ENCODE measurements around the gene ZPBP2. TPM values are rescaled to one million over a fixed set of nuclear protein-coding genes. Genes with fewer than 3 reads are reported as not detected.

The ZPBP2 gene
- total and polyA plus RNA-seq, 10 donors, result 0.16 to 0.46 (median 0.23) TPM; not detected in 4

GRCh38 chr17:39866013-39866730, 1.8 kb upstream of the ZPBP2 start:
- TF ChIP-seq POLR2AphosphoS5 (IDR thresholded peaks at IDR 0.05), result no peak
- TF ChIP-seq POLR2A (IDR thresholded peaks at IDR 0.05), result no peak
- TF ChIP-seq, protein P1, sequence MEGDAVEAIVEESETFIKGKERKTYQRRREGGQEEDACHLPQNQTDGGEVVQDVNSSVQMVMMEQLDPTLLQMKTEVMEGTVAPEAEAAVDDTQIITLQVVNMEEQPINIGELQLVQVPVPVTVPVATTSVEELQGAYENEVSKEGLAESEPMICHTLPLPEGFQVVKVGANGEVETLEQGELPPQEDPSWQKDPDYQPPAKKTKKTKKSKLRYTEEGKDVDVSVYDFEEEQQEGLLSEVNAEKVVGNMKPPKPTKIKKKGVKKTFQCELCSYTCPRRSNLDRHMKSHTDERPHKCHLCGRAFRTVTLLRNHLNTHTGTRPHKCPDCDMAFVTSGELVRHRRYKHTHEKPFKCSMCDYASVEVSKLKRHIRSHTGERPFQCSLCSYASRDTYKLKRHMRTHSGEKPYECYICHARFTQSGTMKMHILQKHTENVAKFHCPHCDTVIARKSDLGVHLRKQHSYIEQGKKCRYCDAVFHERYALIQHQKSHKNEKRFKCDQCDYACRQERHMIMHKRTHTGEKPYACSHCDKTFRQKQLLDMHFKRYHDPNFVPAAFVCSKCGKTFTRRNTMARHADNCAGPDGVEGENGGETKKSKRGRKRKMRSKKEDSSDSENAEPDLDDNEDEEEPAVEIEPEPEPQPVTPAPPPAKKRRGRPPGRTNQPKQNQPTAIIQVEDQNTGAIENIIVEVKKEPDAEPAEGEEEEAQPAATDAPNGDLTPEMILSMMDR (IDR thresholded peaks at IDR 0.05 in 8 of 11, conservative IDR thresholded peaks at IDR 0.05 in 3 of 11), result no peak
- 65 to 80% (median 75%) methylated on average over 8 of the region's 8 CpGs for WGBS, 5 donors
- no peaks in the 10 kb centered on the region for H3K36me3 ChIP-seq
- H3K4me3 ChIP-seq, result no peak overlapping the region
- H3K27me3 ChIP-seq (replicated peaks in 1 of 7), result peaks cover 0 to 69% (median 28%) of the 10 kb centered on the region in 7 donors
- intact Hi-C loops (cut with DNase I; ENCODE audit: low total_unique reads), result loop anchor here (10.0 kb wide), 2 partner anchors 111 to 241 kb away; partner anchors contain the start of gene PPP1R1B
- peaks cover 0 to 10% (median 0%) of the 10 kb centered on the region in 8 donors for H3K9me3 ChIP-seq
- no peak for DNase-seq
- H3K27ac ChIP-seq, result peak overlapping the region; percentile 0 to 93 (median 86)
- H3K4me1 ChIP-seq, result peaks cover 0 to 66% (median 39%) of the 10 kb centered on the region in 6 donors

GRCh38 chr17:39867084-39867879, 720 bp upstream of the ZPBP2 start:
- Histone ChIP-seq H3K36me3 (no peaks in the 10 kb centered on the region), H3K27ac (peak overlapping the region; percentile 62 to 93 (median 86)), H3K27me3 (replicated peaks in 1 of 7) (peaks cover 0 to 58% (median 26%) of the 10 kb centered on the region in 7 donors), H3K9me3 (peaks cover 0 to 10% (median 0%) of the 10 kb centered on the region in 8 donors), H3K4me1 (peaks cover 0 to 75% (median 39%) of the 10 kb centered on the region in 6 donors), H3K4me3 (peak overlapping the region in 7 of 8 donors; percentile 1 to 61 (median 23))
- TF ChIP-seq POLR2A (IDR thresholded peaks at IDR 0.05), result no peak
- TF ChIP-seq, protein P1 (IDR thresholded peaks at IDR 0.05 in 8 of 11, conservative IDR thresholded peaks at IDR 0.05 in 3 of 11), result no peak
- no peak for TF ChIP-seq POLR2AphosphoS5 (IDR thresholded peaks at IDR 0.05)
- 60 to 76% (median 64%) methylated on average over 21 of the region's 21 CpGs for WGBS, 5 donors
- peak; percentile 76 for DNase-seq
- intact Hi-C loops (cut with DNase I; ENCODE audit: low total_unique reads), result loop anchor here (10.0 kb wide), 2 partner anchors 112 to 242 kb away; partner anchors contain the start of gene PPP1R1B

DNA sequence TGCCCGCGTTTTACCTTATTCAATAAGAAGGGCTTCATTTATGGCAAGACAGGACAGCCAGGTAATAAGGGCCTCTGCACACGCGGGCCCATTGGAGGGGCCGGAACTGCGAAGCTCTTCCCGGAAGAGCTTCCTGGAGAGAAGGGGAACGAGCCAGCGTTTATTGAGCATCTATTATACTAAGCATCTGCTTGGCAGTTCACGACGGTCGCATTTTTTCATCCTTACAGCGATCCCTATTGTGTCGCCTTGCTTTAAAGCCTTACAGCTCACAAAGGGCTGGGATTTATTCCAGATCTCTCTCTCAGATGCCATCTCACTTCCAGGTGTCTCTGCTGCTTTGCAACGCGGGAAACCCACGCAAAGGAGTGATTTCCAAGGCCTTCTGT, 546 bp downstream of the ZPBP2 start:
- DNase-seq, result peak; percentile 44
- intact Hi-C loops (cut with DNase I; ENCODE audit: low total_unique reads), result loop anchor here (10.0 kb wide), 2 partner anchors 114 to 244 kb away; partner anchors contain the start of gene PPP1R1B
- peaks cover 0 to 45% (median 18%) of the 10 kb centered on the region in 7 donors for H3K27me3 ChIP-seq (replicated peaks in 1 of 7)
- H3K36me3 ChIP-seq, result no peaks in the 10 kb centered on the region
- TF ChIP-seq POLR2AphosphoS5 (IDR thresholded peaks at IDR 0.05) (no peak), POLR2A (IDR thresholded peaks at IDR 0.05) (no peak)
- TF ChIP-seq, protein P1 (IDR thresholded peaks at IDR 0.05 in 8 of 11, conservative IDR thresholded peaks at IDR 0.05 in 3 of 11), result no peak
- WGBS, 5 donors, result 76 to 92% (median 82%) methylated on average over 17 of the region's 17 CpGs
- H3K27ac ChIP-seq, result peak overlapping the region in 2 of 8 donors; percentile 86 to 93
- peaks cover 0 to 85% (median 41%) of the 10 kb centered on the region in 6 donors for H3K4me1 ChIP-seq
- H3K9me3 ChIP-seq, result peaks cover 0 to 10% (median 0%) of the 10 kb centered on the region in 8 donors
- H3K4me3 ChIP-seq, result peak overlapping the region in 1 of 8 donors; percentile 61

All from spleen (tissue), 11 donors.